HFFc6 (cell line): ENCODE measurements around the gene COPS6. TPM values are rescaled to one million over a fixed set of nuclear protein-coding genes. Genes with fewer than 3 reads are reported as not detected.

Experiments used
- DNase-seq: peaks from one replicate; pipeline ENCODE4 v3.0.0-alpha.2; 2018
- H3K27ac Mint-ChIP-seq: 2 replicates; pipeline ENCODE4 v1.8.0; 2020; ENCODE audit warnings: mild to moderate bottlenecking, mixed read lengths
- H3K27me3 Mint-ChIP-seq: 2 replicates; pipeline ENCODE4 v1.8.0; 2021; ENCODE audit warnings: mild to moderate bottlenecking, moderate library complexity, mixed read lengths; ENCODE audit not compliant: insufficient read depth
- H3K36me3 Mint-ChIP-seq: 2 replicates; pipeline ENCODE4 v1.8.0; 2021; ENCODE audit warnings: low read depth, mixed read lengths
- H3K4me1 Mint-ChIP-seq: 2 replicates; pipeline ENCODE4 v1.8.0; 2020; ENCODE audit warnings: low read depth, mixed read lengths
- H3K4me3 Mint-ChIP-seq: 2 replicates; pipeline ENCODE4 v1.8.0; 2020; ENCODE audit warnings: mild to moderate bottlenecking, moderate library complexity, mixed read lengths
- H3K9me3 Mint-ChIP-seq: 2 replicates; pipeline ENCODE4 v1.8.0; 2020; ENCODE audit warnings: mild to moderate bottlenecking, mixed read lengths
- CTCF ChIP-seq: fragments of 200-600 bp; sonication (generic); IDR thresholded peaks from 2 replicates; pipeline ENCODE4 v1.5.0; 2021; ENCODE audit warnings: antibody characterized with exemption, mild to moderate bottlenecking
- total RNA-seq, 6 experiments: library from RNA; stranded (reverse); fragmentation: NEBNext Ultra II Directional; extraction: Animal tissue kit (Norgen Biotek cat#: 25700); gene quantifications; 2 replicates in 1 of 6; 3 replicates in 5 of 6; pipeline ENCODE4 v1.2.3, GENCODE V29; 2021

The COPS6 gene
- total RNA-seq, 6 experiments from 2014 or later = 253 to 334 (median 302) TPM

DNA sequence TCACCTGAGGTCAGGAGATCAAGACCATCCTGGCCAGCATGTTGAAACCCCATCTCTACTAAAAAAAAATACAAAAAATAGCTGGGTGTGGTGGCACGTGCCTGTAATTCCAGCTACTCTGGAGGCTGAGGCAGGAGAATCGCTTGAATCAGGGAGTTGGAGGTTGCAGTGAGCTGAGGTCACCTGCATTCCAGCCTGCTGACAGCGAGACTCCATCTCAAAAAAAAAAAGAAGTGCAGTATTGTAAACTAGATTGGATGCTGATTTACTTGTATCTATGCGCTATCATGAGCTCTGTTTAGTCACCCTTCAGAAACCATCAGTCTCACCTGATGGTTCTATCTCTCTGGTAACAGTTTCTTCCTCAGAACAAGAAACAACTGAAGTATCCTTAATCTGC lies 25.4 kb upstream of the COPS6 start:
- TF ChIP-seq CTCF = no peak
- Mint-ChIP-seq H3K27me3 (peaks cover 3% of the 10 kb centered on the region; the same call in 1 of the 2 replicates), H3K4me1 (peaks cover 7% of the 10 kb centered on the region), H3K4me3 (no peak overlapping the region), H3K27ac (no peak overlapping the region), H3K9me3 (no peaks in the 10 kb centered on the region), H3K36me3 (peaks cover 38% of the 10 kb centered on the region)
- no peak for DNase-seq

GRCh38 chr7:100064162-100064561 lies 24.6 kb upstream of the COPS6 start:
- Mint-ChIP-seq H3K36me3 (peaks cover 38% of the 10 kb centered on the region), H3K4me3 (no peak overlapping the region), H3K27ac (no peak overlapping the region), H3K27me3 (peaks cover 3% of the 10 kb centered on the region; the same call in 1 of the 2 replicates), H3K4me1 (peaks cover 7% of the 10 kb centered on the region), H3K9me3 (no peaks in the 10 kb centered on the region)
- no peak for DNase-seq
- TF ChIP-seq CTCF = no peak

DNA sequence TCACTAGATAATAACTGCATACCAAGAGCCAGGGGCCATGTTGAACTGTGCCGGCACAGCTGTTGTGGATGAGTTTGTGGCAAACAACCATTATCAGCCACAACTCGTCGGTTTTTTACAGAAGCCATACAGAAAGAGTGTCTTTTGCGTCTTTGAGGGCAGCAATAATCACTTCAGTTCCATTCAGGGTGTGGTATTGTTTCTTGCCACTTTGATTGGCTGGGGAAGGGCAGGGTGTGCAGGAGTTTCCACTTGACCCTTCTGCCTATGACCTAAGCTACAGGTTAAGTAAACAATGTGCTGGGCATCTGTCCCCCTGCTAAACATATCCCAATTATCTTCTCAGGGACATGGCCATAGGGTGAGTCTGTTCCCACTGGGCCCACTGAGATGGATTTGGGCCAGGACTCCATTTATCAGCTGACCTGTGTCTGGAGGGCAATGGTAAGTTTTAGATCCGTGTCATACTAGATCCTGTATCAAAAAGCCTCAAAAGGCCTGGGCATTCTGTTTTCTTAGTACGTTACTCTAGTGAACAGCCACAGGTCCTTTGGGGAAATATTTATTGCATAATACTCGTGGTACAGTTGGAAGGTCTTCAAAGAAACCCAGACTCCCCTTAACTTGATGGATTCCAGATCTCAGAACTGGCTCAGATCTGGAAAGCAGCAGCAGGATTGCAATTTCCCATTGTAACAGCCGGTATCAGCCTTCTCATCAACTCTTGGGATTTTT lies 23.1 kb upstream of the COPS6 start:
- peaks cover 7% of the 10 kb centered on the region for H3K4me1 Mint-ChIP-seq
- peak overlapping the region; percentile 38; the same call in 1 of the 2 replicates for H3K27ac Mint-ChIP-seq
- TF ChIP-seq CTCF = no peak
- DNase-seq = peak; percentile 54
- H3K9me3 Mint-ChIP-seq = peaks cover 11% of the 10 kb centered on the region
- H3K36me3 Mint-ChIP-seq = peaks cover 45% of the 10 kb centered on the region
- no peak overlapping the region for H3K4me3 Mint-ChIP-seq
- H3K27me3 Mint-ChIP-seq = peaks cover 3% of the 10 kb centered on the region; the same call in 1 of the 2 replicates

GRCh38 chr7:100066953-100067352 lies 21.8 kb upstream of the COPS6 start:
- no peak overlapping the region for H3K27ac Mint-ChIP-seq
- no peak overlapping the region for H3K4me3 Mint-ChIP-seq
- DNase-seq = no peak
- TF ChIP-seq CTCF = no peak
- H3K36me3 Mint-ChIP-seq = peaks cover 51% of the 10 kb centered on the region
- peaks cover 25% of the 10 kb centered on the region for H3K9me3 Mint-ChIP-seq
- H3K4me1 Mint-ChIP-seq = peaks cover 7% of the 10 kb centered on the region
- peaks cover 1% of the 10 kb centered on the region; the same call in 1 of the 2 replicates for H3K27me3 Mint-ChIP-seq

GRCh38 chr7:100069991-100070390 lies 18.8 kb upstream of the COPS6 start:
- no peak overlapping the region for H3K27ac Mint-ChIP-seq

More at GRCh38 chr7:100069991-100070390, 18.8 kb upstream of the COPS6 start:
- Mint-ChIP-seq H3K4me3 (no peak overlapping the region), H3K27me3 (peaks cover 4% of the 10 kb centered on the region; the same call in 1 of the 2 replicates), H3K9me3 (peaks cover 45% of the 10 kb centered on the region), H3K36me3 (peaks cover 69% of the 10 kb centered on the region), H3K4me1 (peaks cover 7% of the 10 kb centered on the region)
- no peak for DNase-seq
- no peak for TF ChIP-seq CTCF
